GM19455 (cell line): Measurements from ENCODE around the gene GRAMD4.

Experiments
- ATAC-seq: cut with Tn5 transposase; IDR thresholded peaks from one replicate; pipeline ENCODE4 v1.9.1; 2021; ENCODE audit not compliant: unreplicated experiment

Gene GRAMD4

GRCh38 chr22:46666577-46667244 lies 46.5 kb downstream of the GRAMD4 start:
- no peak for ATAC-seq

GRCh38 chr22:46667245-46667623 lies 47.0 kb downstream of the GRAMD4 start:
- no peak for ATAC-seq

- ATAC-seq, result no peak
These were observed 47.9 kb downstream of the GRAMD4 start for GRCh38 chr22:46668116-46668515.

- ATAC-seq, result no peak
These were observed 49.0 kb downstream of the GRAMD4 start for GRCh38 chr22:46669201-46669600.

GRCh38 chr22:46671824-46672432 lies 51.7 kb downstream of the GRAMD4 start:
- no peak for ATAC-seq

- ATAC-seq, result no peak
These were observed 52.5 kb downstream of the GRAMD4 start for GRCh38 chr22:46672731-46673130.

GRCh38 chr22:46673205-46673604 lies 53.0 kb downstream of the GRAMD4 start:
- no peak for ATAC-seq

GRCh38 chr22:46673662-46674236 lies 53.6 kb downstream of the GRAMD4 start:
- ATAC-seq, result no peak

GRCh38 chr22:46674367-46674781 lies 54.2 kb downstream of the GRAMD4 start:
- no peak for ATAC-seq

- ATAC-seq, result no peak
These were observed 54.7 kb downstream of the GRAMD4 start for GRCh38 chr22:46674906-46675305.

GRCh38 chr22:46675479-46675878 lies 55.3 kb downstream of the GRAMD4 start:
- no peak for ATAC-seq

GRCh38 chr22:46675938-46676337 lies 55.8 kb downstream of the GRAMD4 start:
- no peak for ATAC-seq

GRCh38 chr22:46676479-46676878 lies 56.3 kb downstream of the GRAMD4 start:
- no peak for ATAC-seq

- no peak for ATAC-seq
These were observed 56.7 kb downstream of the GRAMD4 start for GRCh38 chr22:46676881-46677280.

GRCh38 chr22:46677323-46678002 lies 57.3 kb downstream of the GRAMD4 start:
- ATAC-seq, result no peak

- ATAC-seq, result no peak
These were observed 57.9 kb downstream of the GRAMD4 start for GRCh38 chr22:46678003-46678657.

GRCh38 chr22:46678785-46679700 lies 58.9 kb downstream of the GRAMD4 start:
- no peak for ATAC-seq

- no peak for ATAC-seq
These were observed 59.6 kb downstream of the GRAMD4 start for GRCh38 chr22:46679706-46680269.

GRCh38 chr22:46681010-46681409 lies 60.8 kb downstream of the GRAMD4 start:
- no peak for ATAC-seq
